Testis (tissue), 2 donors: ENCODE measurements around the gene NUB1.

Experiments used
- POLR2A ChIP-seq: fragments of 450-650 bp; IDR thresholded peaks from one replicate; pipeline ENCODE4 v1.6.1; 2017; ENCODE audit warnings: antibody characterized with exemption, mild to moderate bottlenecking, moderate library complexity
- TF ChIP-seq, protein P1 (sequence below), 3 experiments: fragments of 450-650 bp in 2 of 3; fragments of 200-600 bp in 1 of 3; sonication (generic) in 1 of 3; IDR thresholded peaks; one replicate each; pipeline ENCODE4 v1.5.1; 2016 to 2019; ENCODE audit warnings: antibody characterized with exemption in 3 of 3, mild to moderate bottlenecking in 2 of 3, moderate library complexity in 1 of 3

DNA sequence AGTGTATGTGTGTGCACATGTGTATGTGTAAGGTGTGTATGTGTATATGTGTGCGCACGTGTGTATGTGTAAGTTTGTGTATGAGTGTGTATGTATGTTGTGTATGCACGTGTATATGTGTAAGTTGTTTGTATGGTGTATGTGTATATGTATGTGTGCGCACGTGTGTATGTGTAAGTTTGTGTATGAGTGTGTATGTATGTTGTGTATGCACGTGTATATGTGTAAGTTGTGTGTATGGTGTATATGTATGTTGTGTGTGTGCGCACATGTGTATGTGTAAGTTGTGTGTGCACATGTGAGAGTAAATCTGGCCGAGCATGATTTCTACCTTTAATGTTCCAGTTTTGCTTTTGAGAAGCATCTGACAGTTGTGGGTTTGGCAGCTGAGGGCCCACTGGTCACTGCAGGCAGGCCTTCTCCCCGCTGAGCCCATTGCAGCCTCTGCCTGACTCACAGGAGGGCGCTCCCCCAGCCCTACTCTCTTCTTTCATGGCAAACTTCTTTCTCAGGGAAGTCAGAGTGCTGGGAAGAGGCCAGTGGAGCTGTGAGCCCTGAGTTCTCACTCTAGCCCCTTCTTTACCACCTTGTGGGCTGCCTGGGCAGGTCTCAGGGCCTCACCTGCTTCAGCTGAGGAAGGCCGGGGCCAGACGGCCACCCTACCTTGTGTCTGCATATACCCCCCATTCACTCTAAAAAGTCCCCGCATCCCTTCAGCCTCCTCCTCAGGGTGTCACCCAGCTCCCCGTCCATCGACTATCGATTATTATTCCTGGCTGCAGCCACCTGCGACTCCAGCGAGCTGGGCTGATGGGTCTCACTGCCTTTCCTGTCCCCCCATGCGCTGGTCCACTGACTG is 57.1 kb downstream of the NUB1 start:
- TF ChIP-seq, protein P1, sequence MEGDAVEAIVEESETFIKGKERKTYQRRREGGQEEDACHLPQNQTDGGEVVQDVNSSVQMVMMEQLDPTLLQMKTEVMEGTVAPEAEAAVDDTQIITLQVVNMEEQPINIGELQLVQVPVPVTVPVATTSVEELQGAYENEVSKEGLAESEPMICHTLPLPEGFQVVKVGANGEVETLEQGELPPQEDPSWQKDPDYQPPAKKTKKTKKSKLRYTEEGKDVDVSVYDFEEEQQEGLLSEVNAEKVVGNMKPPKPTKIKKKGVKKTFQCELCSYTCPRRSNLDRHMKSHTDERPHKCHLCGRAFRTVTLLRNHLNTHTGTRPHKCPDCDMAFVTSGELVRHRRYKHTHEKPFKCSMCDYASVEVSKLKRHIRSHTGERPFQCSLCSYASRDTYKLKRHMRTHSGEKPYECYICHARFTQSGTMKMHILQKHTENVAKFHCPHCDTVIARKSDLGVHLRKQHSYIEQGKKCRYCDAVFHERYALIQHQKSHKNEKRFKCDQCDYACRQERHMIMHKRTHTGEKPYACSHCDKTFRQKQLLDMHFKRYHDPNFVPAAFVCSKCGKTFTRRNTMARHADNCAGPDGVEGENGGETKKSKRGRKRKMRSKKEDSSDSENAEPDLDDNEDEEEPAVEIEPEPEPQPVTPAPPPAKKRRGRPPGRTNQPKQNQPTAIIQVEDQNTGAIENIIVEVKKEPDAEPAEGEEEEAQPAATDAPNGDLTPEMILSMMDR (IDR thresholded peaks at IDR 0.05) = no peak
- TF ChIP-seq POLR2A = no peak
